K562 (cell line): ENCODE measurements around the gene HBG1.

Experiments
- CTCF ChIP-seq, 3 experiments: IDR thresholded peaks in 2 of 3; conservative IDR thresholded peaks in 1 of 3; 2 replicates each; pipeline ENCODE4 v1.5.1; 2011 to 2012; ENCODE audit warnings: low read length in 3 of 3, mild to moderate bottlenecking in 3 of 3, control low read depth in 2 of 3, improper control_type of control experiment in 1 of 3, inconsistent platforms in 1 of 3, low read depth in 1 of 3, mixed read lengths in 1 of 3, moderate library complexity in 1 of 3; ENCODE audit not compliant: insufficient read depth in 2 of 3
- ETV6 ChIP-seq, 3 experiments: fragments of 150-350 bp in 1 of 3; sonication (generic) in 1 of 3; formaldehyde crosslinking in 1 of 3; IDR thresholded peaks; 2 replicates each; pipeline versions ENCODE4 v1.6.1 to v1.8.0; 2014 to 2022; ENCODE audit warnings: borderline replicate concordance in 2 of 3, low read depth in 2 of 3, antibody characterized with exemption in 1 of 3, low read length in 1 of 3, mild to moderate bottlenecking in 1 of 3, missing genetic modification reagents in 1 of 3
- FOXK2 ChIP-seq, 2 experiments: fragments of 450-650 bp; IDR thresholded peaks in 1 of 2; conservative IDR thresholded peaks in 1 of 2; 2 replicates each; pipeline ENCODE4 v1.6.1; 2016; ENCODE audit warnings: low read depth in 2 of 2, mild to moderate bottlenecking in 1 of 2
- HNRNPL ChIP-seq: fragments of 200-400 bp; formaldehyde crosslinking; IDR thresholded peaks from 2 replicates; pipeline ENCODE4 v1.6.1; 2017; ENCODE audit warnings: low read depth, mild to moderate bottlenecking, low read length
- L3MBTL2 ChIP-seq: fragments of 450-650 bp; IDR thresholded peaks from 2 replicates; pipeline ENCODE4 v1.6.1; 2016; ENCODE audit warnings: mild to moderate bottlenecking, moderate library complexity
- MAZ ChIP-seq, 2 experiments: fragments of 450-650 bp in 1 of 2; sonication (generic) in 1 of 2; formaldehyde crosslinking; IDR thresholded peaks in 1 of 2; conservative IDR thresholded peaks in 1 of 2; 2 replicates each; pipeline versions ENCODE4 v1.4.0 to v1.5.0; 2020; ENCODE audit warnings: mild to moderate bottlenecking in 1 of 2, missing genetic modification reagents in 1 of 2
- MED1 ChIP-seq: sonication (generic); formaldehyde crosslinking; IDR thresholded peaks from 2 replicates; pipeline ENCODE4 v1.8.1; 2023; ENCODE audit warnings: missing genetic modification reagents, borderline replicate concordance
- MTA1 ChIP-seq: fragments of 450-650 bp; IDR thresholded peaks from 2 replicates; pipeline ENCODE4 v1.6.1; 2017; ENCODE audit warnings: borderline replicate concordance
- NR2C2 ChIP-seq, 2 experiments: fragments of 200-800 bp in 1 of 2; sonication (Bioruptor generic) in 1 of 2; sonication (generic) in 1 of 2; formaldehyde crosslinking in 1 of 2; IDR thresholded peaks; 2 replicates each; pipeline versions ENCODE4 v1.6.1 to v1.8.0; 2016 to 2022; ENCODE audit warnings: mild to moderate bottlenecking in 1 of 2, missing compliant biosample characterization in 1 of 2, missing genetic modification characterization in 1 of 2, missing genetic modification reagents in 1 of 2
- TCF7L2 ChIP-seq: fragments of 150-350 bp; IDR thresholded peaks from 2 replicates; pipeline ENCODE4 v1.6.1; 2016; ENCODE audit warnings: low read depth, mild to moderate bottlenecking, low read length, moderate library complexity
- TRIM24 ChIP-seq, 2 experiments: fragments of 450-650 bp; IDR thresholded peaks; 2 replicates each; pipeline ENCODE4 v1.6.1; 2016
- ZBTB33 ChIP-seq: sonication (generic); formaldehyde crosslinking; IDR thresholded peaks from 2 replicates; pipeline ENCODE4 v1.8.1; 2023; ENCODE audit warnings: mild to moderate bottlenecking, missing genetic modification reagents
- ZNF707 ChIP-seq: fragments of 250-450 bp; sonication (Bioruptor Pico); conservative IDR thresholded peaks from 2 replicates; pipeline ENCODE4 v1.8.0; 2022; ENCODE audit warnings: inconsistent platforms, mild to moderate bottlenecking, moderate library complexity
- ZZZ3 ChIP-seq: fragments of 450-650 bp; IDR thresholded peaks from 2 replicates; pipeline ENCODE4 v1.6.1; 2016; ENCODE audit warnings: antibody characterized with exemption, mild to moderate bottlenecking, moderate library complexity

- TF ChIP-seq MAZ (CRISPR knock-in tag; conservative IDR thresholded peaks at IDR 0.05 in 1 of 2, IDR thresholded peaks at IDR 0.05 in 1 of 2) (no peak), HNRNPL (no peak), FOXK2 (conservative IDR thresholded peaks at IDR 0.05 in 1 of 2, IDR thresholded peaks at IDR 0.05 in 1 of 2; ENCODE audit: low read depth in 2 of 2) (no peak), ZBTB33 (CRISPR knock-in tag) (no peak), L3MBTL2 (no peak), CTCF (IDR thresholded peaks at IDR 0.05 in 2 of 3, conservative IDR thresholded peaks at IDR 0.05 in 1 of 3; ENCODE audit: insufficient read depth in 2 of 3, low read depth in 1 of 3, low read length in 3 of 3) (no peak), MED1 (CRISPR knock-in tag) (no peak), TRIM24 (IDR thresholded peaks at IDR 0.05) (no peak), ETV6 (IDR thresholded peaks at IDR 0.05; ENCODE audit: borderline replicate concordance in 1 of 2, low read depth in 2 of 2, low read length in 1 of 2) (no peak), ETV6 (CRISPR knock-in tag; IDR thresholded peaks at IDR 0.05; ENCODE audit: borderline replicate concordance) (no peak), ZNF707 (no peak), ZZZ3 (no peak), NR2C2 (CRISPR knock-in tag; IDR thresholded peaks at IDR 0.05) (no peak), NR2C2 (tag; IDR thresholded peaks at IDR 0.05) (no peak), TCF7L2 (no peak), MTA1 (no peak)
Observed at GRCh38 chr11:5233307-5233706, 16.4 kb downstream of the HBG1 start.
